HUES6 (cell line): ENCODE measurements around the gene TOMM34.

ENCODE experiments used
- H3K27ac ChIP-seq: 2 replicates; pipeline ENCODE4 v1.7.0; 2013; ENCODE audit warnings: low read depth, mild to moderate bottlenecking, low read length, inconsistent platforms
- H3K27me3 ChIP-seq: 2 replicates; pipeline ENCODE4 v1.6.1; 2013; ENCODE audit warnings: low read length; ENCODE audit not compliant: control insufficient read depth, insufficient read depth
- H3K36me3 ChIP-seq: 2 replicates; pipeline ENCODE4 v1.6.1; 2013; ENCODE audit warnings: low read length; ENCODE audit not compliant: control insufficient read depth, insufficient read depth
- H3K4me1 ChIP-seq: 2 replicates; pipeline ENCODE4 v1.6.1; 2013; ENCODE audit warnings: low read length; ENCODE audit not compliant: control insufficient read depth, insufficient read depth
- H3K4me3 ChIP-seq: 2 replicates; pipeline ENCODE4 v1.5.1; 2013; ENCODE audit warnings: low read depth, low read length
- H3K9ac ChIP-seq: one replicate; pipeline ENCODE4 v1.6.1; 2013; ENCODE audit warnings: mild to moderate bottlenecking, low read length
- H3K9me3 ChIP-seq: 2 replicates; pipeline ENCODE4 v1.6.1; 2013; ENCODE audit warnings: low read depth, low read length; ENCODE audit not compliant: control insufficient read depth, insufficient read depth

The TOMM34 gene

DNA sequence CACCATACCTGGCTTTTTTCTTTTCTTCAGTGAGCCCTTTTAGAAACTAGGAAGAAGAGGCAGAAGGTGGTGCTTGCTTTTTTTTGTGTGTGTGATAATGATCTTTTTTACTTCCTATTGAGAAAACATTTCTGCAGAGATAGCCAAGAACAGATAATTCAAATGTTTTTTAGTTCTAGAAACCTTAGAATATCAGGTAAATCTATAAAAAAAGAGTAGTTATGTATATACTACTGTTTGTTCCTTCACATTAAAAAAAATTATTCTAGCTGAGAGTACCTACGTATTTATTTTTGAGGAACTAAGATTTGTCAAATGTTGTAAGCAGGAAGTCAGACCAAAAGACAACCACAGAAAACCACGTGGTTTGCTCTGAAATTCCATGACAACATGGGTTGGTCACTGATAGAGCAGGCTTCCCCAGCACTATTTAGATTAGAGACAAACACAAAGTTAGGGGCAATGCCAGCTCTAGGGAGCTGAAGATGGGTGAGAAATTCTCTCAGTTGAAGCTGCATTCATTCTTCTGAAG lies 19.0 kb upstream of the TOMM34 start:
- Histone ChIP-seq H3K36me3 (peaks cover 90% of the 10 kb centered on the region), H3K4me1 (no peaks in the 10 kb centered on the region), H3K27me3 (no peaks in the 10 kb centered on the region), H3K9ac (no peak overlapping the region), H3K9me3 (no peaks in the 10 kb centered on the region), H3K4me3 (no peak overlapping the region), H3K27ac (no peak overlapping the region)

DNA sequence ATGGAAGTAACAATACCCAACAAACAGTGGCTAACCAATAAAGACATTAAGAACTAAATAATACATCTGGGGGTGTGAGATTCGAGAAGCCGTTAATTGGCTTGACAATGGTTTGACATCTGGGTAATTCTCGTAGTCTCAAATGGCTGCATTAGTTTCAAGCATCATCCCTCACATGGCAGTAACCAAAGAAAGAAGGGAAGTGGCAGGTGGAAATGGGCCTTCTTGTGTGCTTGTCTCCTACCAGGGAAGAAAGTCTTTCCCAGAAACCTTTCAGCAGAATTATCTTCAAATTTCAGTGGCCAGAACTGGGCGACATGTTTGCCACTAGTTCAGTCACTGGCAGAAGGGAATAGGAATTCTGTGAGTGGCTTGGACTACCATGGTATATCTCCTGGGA lies 16.5 kb upstream of the TOMM34 start:
- H3K4me3 ChIP-seq: no peak overlapping the region
- peaks cover 92% of the 10 kb centered on the region for H3K36me3 ChIP-seq
- H3K27me3 ChIP-seq: no peaks in the 10 kb centered on the region
- no peaks in the 10 kb centered on the region for H3K4me1 ChIP-seq
- no peaks in the 10 kb centered on the region for H3K9me3 ChIP-seq
- H3K27ac ChIP-seq: no peak overlapping the region
- no peak overlapping the region for H3K9ac ChIP-seq

DNA sequence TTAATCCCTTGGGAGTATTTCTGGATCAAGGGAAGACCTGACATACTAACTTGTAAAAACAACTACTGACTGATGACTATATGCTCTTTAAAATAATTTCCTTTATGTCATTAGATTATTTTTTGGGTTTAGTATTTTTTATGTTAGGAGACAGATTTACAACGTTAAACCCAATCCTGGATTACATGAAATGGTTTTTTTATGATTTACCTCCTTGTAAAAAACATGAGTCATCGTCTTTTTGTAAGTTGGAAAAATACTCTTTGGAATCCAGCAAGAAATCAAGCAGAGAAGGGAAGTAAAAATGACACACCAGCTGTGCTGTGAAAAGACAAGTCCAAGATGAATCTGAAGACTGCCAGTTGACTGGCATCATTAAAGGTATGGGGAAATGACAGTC lies 12.9 kb upstream of the TOMM34 start:
- Histone ChIP-seq H3K36me3 (peaks cover 58% of the 10 kb centered on the region), H3K9ac (no peak overlapping the region)

DNA sequence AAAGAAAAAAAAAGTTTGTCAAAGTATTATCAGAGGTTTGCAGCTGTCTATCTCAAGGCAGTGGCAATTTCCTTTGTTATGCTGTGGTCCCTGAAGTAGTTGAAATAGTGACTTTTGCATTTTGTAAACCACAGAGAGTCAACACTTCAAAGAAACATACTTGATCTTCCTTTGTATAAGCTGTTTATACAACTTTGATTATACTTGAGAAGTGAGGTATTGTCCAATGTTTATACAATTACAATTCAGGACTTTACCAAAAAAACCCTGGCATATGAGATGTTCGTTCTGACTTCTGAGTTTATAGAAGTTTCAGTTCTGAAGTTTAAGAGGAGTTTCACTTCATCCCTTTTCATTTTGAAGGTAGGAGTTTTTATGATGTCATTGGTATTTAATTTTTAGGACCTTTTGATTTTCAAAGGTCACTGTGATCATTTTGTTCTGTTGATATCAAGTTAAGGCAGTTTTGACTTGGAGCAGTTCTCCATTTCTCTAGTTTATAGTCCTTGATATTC lies 10.1 kb upstream of the TOMM34 start:
- no peak overlapping the region for H3K4me3 ChIP-seq
- peaks cover 32% of the 10 kb centered on the region for H3K36me3 ChIP-seq
- no peak overlapping the region for H3K27ac ChIP-seq

More for the DNA sequence above, 12.9 kb upstream of the TOMM34 start:
- Histone ChIP-seq H3K4me1 (peaks cover 15% of the 10 kb centered on the region), H3K27ac (no peak overlapping the region), H3K4me3 (no peak overlapping the region), H3K9me3 (no peaks in the 10 kb centered on the region), H3K27me3 (no peaks in the 10 kb centered on the region)

DNA sequence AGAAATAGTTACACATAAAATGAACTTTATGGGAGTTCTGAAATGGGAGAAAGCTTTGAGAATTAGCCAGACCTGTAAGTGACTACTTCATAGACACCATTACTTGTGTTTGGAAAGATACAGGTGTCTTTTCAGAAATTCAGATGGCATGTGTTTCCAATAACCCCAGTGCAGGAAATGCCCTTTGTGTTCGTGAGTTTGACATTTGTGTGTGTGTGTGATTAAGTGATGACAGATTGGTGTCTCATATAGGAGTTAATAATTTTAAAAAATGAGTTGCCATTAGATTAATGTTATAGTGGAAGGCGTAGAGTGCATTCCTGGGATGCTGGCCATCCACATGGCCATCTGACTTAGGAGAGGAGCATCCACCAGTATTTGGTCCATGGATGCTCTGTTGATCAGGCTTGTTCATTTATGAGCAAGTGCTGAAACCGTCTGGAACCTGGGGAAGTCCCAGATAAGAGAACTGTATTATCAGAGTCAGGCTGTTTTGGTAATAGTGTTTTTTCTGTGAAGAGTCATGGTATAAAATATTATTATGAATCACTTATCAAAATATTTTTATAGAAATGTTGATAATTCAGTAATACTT lies 9.2 kb upstream of the TOMM34 start:
- Histone ChIP-seq H3K9ac (no peak overlapping the region), H3K4me1 (peaks cover 25% of the 10 kb centered on the region), H3K27me3 (no peaks in the 10 kb centered on the region), H3K36me3 (peaks cover 23% of the 10 kb centered on the region), H3K27ac (no peak overlapping the region), H3K4me3 (no peak overlapping the region), H3K9me3 (no peaks in the 10 kb centered on the region)

More for the DNA sequence above, 10.1 kb upstream of the TOMM34 start:
- peaks cover 25% of the 10 kb centered on the region for H3K4me1 ChIP-seq
- no peak overlapping the region for H3K9ac ChIP-seq
- no peaks in the 10 kb centered on the region for H3K9me3 ChIP-seq
- H3K27me3 ChIP-seq: no peaks in the 10 kb centered on the region

DNA sequence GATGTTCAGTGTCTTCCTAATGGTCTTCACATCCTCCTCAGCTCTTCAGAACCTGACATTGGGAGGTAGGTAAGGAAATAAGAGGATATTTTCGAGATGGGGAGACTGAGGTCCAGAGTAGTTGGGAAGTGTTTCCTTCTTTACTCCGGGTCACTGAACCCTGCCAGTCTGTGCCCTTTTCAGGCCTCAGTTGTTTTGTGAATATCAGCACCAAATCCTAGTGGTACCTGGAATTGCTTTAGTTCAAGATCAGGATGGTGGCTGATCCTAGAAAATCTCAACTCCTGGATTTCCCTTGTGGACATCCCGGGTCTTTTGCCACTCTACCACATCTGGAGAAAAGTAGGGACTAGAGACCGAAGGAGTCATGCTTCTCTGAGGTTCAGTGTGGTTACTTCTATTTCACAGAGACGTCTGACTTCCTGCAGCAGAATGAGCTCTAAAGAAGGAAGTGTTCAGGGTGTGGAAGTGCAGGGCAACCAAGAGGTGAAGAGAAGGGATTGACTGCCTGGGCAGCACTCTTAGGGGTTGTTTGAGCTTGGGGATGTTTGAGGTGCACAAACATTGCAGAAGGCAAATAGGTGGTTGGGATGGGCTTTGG lies 7.1 kb upstream of the TOMM34 start:
- Histone ChIP-seq H3K9me3 (no peaks in the 10 kb centered on the region), H3K4me1 (peaks cover 25% of the 10 kb centered on the region), H3K27ac (no peak overlapping the region), H3K9ac (peak overlapping the region; percentile 79), H3K36me3 (peaks cover 3% of the 10 kb centered on the region; the same call in 1 of the 2 replicates), H3K27me3 (peaks cover 10% of the 10 kb centered on the region; the same call in 1 of the 2 replicates), H3K4me3 (peak overlapping the region; percentile 90)

DNA sequence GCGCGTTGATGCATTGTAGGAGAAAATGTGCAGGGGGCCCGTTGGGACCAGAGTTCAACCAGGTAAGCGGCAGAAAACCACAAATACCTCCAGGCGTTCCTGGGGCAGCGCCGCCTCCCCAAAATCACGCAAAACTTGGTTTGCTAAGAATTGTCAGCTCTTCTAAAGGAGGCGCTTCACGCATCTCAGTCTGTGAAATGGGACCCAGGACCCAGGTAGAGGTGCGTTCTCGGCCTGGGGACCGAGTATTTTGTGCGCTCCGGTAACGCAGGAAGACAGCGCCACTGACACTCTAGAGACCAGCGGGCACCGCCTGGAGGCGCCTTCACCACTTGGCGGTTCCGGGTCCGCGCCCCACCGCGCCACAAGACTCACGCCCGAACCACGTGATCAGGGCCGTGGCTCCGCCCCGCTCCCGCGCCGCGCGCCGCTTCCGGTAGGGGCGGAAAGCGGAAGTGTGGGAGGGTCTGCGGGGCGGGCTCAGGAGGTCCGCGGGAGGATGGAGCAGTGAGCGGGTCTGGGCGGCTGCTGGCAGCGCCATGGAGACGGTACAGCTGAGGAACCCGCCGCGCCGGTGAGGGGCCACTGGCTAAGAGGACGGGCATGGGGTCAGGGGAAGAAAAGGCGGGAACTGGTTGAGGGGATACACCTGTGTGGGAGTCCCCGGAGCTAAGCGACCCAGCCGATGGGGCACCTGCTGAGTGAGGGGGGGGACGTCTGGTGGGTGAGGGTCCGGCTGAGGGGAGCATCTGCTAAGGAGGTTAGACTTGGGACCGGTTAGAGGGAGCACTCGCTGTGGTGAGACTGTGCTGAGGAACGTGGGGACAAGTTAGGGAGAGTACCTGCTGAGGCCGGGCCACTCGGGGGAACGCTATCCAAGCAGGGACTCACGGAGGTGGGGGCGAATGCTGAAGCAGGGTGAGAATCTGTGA lies 6.1 kb upstream of the TOMM34 start, which contains the start of gene STK4:
Gene STK4 (plus strand): TSS at position 483 of the 932 bp plus-strand sequence. CDS start 57 bp downstream, at position 540.
- peak within 1 kb of the TSS; percentile 90 for H3K4me3 ChIP-seq
- H3K27ac ChIP-seq: no peak within 1 kb of the TSS; the same call in 1 of the 2 replicates
- H3K36me3 ChIP-seq: no peaks in the 10 kb centered on the region
- peaks cover 11% of the 10 kb centered on the region; the same call in 1 of the 2 replicates for H3K27me3 ChIP-seq
- H3K9me3 ChIP-seq: no peaks in the 10 kb centered on the region
- H3K9ac ChIP-seq: peak within 1 kb of the TSS; percentile 79
- peaks cover 28% of the 10 kb centered on the region for H3K4me1 ChIP-seq

DNA sequence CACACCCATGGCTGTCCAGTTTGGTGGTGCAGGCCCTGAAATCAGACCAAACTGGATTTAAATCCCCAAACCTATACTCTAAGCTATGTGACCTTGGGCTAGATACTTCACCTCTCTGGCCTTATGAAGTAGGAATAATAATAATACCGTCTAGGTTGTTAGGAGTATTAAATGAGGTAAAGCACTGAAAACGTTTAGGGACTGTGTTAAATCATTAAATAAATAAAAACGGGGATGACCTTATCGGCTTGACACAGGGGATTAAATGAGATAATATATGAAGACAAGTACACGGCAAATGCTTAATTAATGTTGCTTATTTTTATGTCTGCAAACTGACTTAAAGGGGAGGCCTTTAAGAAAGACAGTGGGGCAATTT lies 5.4 kb upstream of the TOMM34 start:
- Histone ChIP-seq H3K9ac (peak overlapping the region; percentile 70), H3K27me3 (peaks cover 16% of the 10 kb centered on the region; the same call in 1 of the 2 replicates), H3K27ac (no peak overlapping the region), H3K36me3 (no peaks in the 10 kb centered on the region), H3K4me3 (peak overlapping the region; percentile 90), H3K4me1 (peaks cover 32% of the 10 kb centered on the region), H3K9me3 (no peaks in the 10 kb centered on the region)

DNA sequence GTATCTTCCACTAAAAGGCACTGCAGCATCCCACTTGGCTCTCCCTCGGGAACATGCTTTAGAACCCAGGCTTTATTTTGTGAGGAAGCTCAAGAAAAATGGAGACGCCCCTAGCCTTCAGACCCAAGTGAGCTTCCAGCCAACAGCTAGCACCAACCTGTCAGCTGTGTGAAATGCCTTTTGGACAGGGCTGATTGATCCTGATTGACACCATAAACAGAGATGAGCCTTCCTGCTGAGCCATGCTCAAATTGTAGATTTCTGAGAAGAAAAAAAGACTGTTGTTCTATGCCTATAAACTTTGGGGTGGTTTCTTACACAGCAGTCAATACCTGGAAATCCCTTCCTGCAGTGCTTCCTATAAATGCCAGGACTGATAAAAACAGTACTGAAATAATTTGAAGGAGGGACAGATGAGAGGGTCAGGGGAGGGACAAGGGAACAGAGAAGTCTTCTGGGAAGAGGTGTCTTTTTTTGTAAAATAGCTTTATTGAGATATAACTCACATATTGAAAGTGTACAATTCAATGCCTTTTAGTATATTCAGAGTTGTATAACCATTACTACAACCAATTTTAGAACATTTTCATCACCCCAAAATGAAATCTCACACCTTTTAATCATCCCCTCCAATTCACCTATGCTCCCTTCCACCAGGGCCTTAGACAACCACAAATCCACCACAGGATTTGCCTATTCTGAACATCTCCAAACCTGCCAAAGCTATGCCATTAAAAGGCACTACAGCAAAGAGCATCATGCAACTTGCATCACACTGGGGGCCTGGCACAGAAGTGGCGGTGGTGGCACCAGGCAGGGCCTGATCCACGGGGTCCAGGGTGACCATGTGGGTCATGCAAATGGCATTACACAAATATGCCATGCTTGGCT lies 3.4 kb upstream of the TOMM34 start:
- H3K9ac ChIP-seq: no peak overlapping the region
- H3K27ac ChIP-seq: no peak overlapping the region
- H3K9me3 ChIP-seq: no peaks in the 10 kb centered on the region
- H3K4me3 ChIP-seq: no peak overlapping the region
- H3K36me3 ChIP-seq: no peaks in the 10 kb centered on the region
- peaks cover 35% of the 10 kb centered on the region for H3K4me1 ChIP-seq
- H3K27me3 ChIP-seq: peaks cover 20% of the 10 kb centered on the region; the same call in 1 of the 2 replicates

DNA sequence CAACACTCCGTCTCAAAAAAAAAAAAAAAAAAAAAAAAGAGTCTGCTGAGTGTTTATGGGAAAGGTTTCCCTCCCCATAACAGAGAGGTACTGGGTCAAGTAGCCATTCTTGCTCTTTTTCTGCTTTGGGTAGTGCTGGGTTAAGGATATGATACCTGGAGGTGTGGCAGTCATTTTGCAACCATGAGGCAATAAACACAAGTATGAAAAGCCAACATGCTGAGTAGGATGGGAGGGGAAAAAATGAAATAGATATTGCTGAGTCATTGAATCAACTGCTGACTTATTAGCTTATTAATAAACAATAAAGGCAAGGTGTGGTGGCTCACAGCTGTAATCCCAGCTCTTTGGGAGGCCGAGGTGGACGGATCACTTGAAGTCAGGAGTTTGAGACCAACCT lies 2.3 kb upstream of the TOMM34 start:
- peaks cover 20% of the 10 kb centered on the region; the same call in 1 of the 2 replicates for H3K27me3 ChIP-seq
- H3K27ac ChIP-seq: no peak overlapping the region
- H3K4me3 ChIP-seq: no peak overlapping the region
- peaks cover 31% of the 10 kb centered on the region for H3K4me1 ChIP-seq
- no peaks in the 10 kb centered on the region for H3K36me3 ChIP-seq
- no peak overlapping the region for H3K9ac ChIP-seq
- H3K9me3 ChIP-seq: no peaks in the 10 kb centered on the region
